Stimulated activated naive CD8-positive, alpha-beta T cell treated with anti-CD3 and anti-CD28 coated beads, Interleukin-15, Interleukin-2, amounts not matched to agents 100 ng/mL and 50 ng/mL, for 24 hours (primary cell): ENCODE data around the gene ANKRD49.

Experiments used
- H3K27ac Mint-ChIP-seq: one replicate; pipeline ENCODE4 v1.8.0; 2021; ENCODE audit warnings: mild to moderate bottlenecking, mixed read lengths
- H3K27me3 Mint-ChIP-seq: one replicate; pipeline ENCODE4 v1.8.0; 2021; ENCODE audit warnings: mixed read lengths
- H3K36me3 Mint-ChIP-seq: one replicate; pipeline ENCODE4 v1.8.0; 2021; ENCODE audit warnings: low read depth, mixed read lengths
- H3K4me1 Mint-ChIP-seq: one replicate; pipeline ENCODE4 v1.8.0; 2021; ENCODE audit warnings: low read depth, mixed read lengths
- H3K4me3 Mint-ChIP-seq: one replicate; pipeline ENCODE4 v1.8.0; 2021; ENCODE audit warnings: mild to moderate bottlenecking, mixed read lengths
- H3K9me3 Mint-ChIP-seq: one replicate; pipeline ENCODE4 v1.8.0; 2021; ENCODE audit warnings: mixed read lengths

The ANKRD49 gene

DNA sequence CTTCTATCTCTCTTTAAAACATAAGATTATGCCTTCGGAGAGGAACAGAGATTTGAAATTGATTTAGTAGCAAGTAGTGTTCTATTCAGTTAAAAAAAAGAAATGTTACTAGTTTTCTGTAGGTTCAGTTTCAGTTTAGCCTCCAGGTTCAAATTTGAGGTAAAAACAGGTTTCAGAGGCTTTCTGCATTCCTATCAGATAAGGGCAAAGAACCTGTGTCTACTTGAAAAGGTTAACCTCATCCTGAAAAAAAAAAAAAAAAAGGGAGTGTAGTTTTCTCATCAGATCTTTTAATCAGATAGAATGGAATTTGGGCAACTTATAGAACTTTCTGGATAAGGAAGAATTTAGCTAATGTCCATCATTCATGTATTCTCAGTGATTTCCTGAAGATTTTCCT lies 30.6 kb downstream of the ANKRD49 start:
- Mint-ChIP-seq H3K4me1 (no peaks in the 10 kb centered on the region), H3K27me3 (peaks cover 33% of the 10 kb centered on the region), H3K36me3 (no peaks in the 10 kb centered on the region), H3K4me3 (no peak overlapping the region), H3K27ac (no peak overlapping the region), H3K9me3 (no peaks in the 10 kb centered on the region)

DNA sequence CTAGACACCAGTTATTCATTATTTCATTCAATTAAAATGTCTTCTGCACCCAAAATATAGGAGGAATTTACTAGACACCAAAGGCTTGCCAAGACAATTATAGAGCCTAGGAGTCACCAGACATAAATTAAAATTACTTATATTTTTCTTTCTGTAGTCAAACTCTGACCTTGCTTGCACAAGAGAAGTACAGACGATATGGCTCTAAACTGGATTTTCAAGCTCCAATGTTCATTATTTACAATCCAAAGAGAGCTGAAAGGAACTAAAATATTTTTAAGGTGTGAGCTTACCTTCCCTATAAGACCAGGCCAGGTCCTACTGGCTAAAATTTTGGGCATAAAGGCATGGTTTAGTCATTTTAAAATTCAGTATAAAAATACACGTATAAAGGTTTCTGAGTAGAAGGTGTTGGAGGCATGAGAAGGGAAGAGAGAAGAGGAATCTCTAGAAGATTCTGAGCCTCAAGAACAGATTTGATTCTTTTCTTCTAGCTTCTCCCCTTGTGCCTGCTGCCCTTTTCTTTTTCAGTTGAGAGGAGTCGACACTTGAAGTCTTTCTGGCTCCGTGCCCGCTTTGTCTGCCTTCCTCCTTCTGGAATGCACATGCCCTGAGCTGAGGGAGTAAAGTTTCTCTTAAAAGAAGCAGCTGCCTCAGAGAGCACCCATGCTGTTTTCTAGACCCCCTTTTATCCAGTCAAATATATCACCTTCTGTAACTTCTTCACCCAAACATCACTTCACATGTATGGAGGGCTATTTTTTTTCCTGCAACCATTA lies 32.0 kb downstream of the ANKRD49 start:
- Mint-ChIP-seq H3K36me3 (no peaks in the 10 kb centered on the region), H3K9me3 (no peaks in the 10 kb centered on the region), H3K27me3 (peaks cover 40% of the 10 kb centered on the region), H3K4me3 (no peak overlapping the region), H3K4me1 (no peaks in the 10 kb centered on the region), H3K27ac (no peak overlapping the region)

DNA sequence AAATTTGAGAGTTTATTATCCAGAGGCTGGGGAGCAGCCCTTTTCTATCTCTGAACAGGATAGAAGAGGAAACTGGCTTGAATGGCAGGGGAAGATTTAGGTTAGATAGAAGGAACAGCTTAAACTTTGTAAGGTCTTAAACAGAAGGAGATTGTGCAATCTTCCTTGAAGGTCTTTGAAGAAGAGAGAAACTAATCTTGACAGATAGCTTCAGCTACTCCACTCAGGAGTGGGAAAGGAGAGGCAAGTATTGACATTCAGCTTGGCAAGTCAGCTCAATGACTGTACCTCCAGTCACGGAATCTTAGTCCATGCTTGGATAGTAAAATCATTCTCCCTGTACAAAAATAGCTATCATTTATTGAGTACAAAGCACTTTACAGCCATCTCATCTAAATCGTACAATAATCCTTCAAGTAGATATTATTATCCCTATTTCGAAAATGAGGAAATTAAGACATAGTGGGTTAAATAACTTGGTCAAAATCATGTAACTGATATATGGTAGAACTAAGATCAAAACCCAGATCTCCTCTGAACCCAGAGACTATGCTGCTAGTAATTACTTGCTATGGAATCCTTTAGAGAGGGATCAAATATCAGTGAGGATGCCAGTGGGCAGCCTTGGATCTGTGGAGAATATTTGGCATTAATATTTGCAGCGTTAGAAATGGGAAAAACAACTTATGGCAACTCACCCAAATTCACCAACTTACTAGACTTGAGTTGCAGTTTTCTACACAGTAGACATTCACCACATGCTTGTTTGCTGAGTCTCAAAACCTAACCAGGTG lies 33.1 kb downstream of the ANKRD49 start:
- Mint-ChIP-seq H3K27me3 (peaks cover 48% of the 10 kb centered on the region), H3K27ac (no peak overlapping the region), H3K36me3 (no peaks in the 10 kb centered on the region), H3K4me1 (no peaks in the 10 kb centered on the region), H3K4me3 (no peak overlapping the region), H3K9me3 (no peaks in the 10 kb centered on the region)

DNA sequence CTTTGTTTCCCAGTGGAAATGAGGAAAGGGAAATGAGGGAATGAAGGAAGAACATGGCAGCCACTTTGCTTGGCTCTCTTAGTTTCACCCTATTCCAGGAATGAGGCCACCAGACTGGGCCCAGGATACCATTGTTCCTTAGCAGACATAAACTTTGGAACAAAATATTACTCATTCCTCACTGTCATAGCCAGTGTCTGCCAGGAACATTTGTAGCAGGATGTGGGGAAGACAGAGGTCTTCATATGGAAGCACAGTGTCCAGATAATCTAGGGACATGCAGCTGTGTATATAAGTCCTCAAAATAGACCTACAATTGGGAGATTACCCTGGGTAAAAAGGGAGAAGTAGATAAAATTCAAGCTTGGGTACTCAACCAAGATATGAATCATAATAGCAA lies 34.8 kb downstream of the ANKRD49 start:
- Mint-ChIP-seq H3K27ac (no peak overlapping the region), H3K36me3 (no peaks in the 10 kb centered on the region), H3K4me1 (no peaks in the 10 kb centered on the region), H3K27me3 (peaks cover 51% of the 10 kb centered on the region), H3K9me3 (no peaks in the 10 kb centered on the region), H3K4me3 (no peak overlapping the region)

DNA sequence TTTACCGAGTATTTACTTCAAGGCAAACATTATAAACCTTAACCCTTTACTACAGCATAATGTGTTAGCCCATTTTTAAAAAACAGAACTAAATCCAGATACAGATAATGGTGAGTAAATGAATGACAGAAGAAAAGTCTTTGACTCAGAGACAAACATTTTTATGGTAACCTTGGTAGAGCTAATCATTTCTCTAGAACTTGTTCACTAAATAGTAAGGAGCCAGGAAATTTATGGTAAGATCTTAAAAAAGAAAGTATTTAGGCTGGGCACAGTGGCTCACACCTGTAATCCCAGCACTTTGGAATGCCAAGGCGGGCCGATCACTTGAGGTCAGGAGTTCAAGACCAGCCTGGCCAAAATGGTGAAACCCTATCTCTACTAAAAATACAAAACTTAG lies 38.4 kb downstream of the ANKRD49 start:
- no peaks in the 10 kb centered on the region for H3K9me3 Mint-ChIP-seq
- H3K36me3 Mint-ChIP-seq, result no peaks in the 10 kb centered on the region
- no peak overlapping the region for H3K4me3 Mint-ChIP-seq
- H3K27me3 Mint-ChIP-seq, result peaks cover 46% of the 10 kb centered on the region
- no peak overlapping the region for H3K27ac Mint-ChIP-seq
- no peaks in the 10 kb centered on the region for H3K4me1 Mint-ChIP-seq

DNA sequence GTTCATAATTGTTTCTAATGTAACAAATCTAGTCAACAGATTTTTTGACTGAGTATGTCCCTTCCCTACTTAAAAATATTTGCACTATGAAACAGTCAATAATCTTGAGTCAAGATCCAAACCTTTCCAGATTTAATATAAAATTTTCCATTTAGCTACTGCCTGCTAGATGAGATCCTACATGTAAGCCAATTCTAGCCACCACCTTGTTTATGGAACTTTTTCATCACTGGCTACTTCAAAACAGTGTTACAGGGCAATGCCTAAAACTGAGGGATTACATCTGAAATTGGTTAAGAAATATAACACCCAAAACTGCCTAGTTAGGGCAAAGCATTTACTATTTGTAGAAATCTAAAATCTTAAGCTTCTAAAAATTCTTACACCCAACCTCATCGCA lies 39.4 kb downstream of the ANKRD49 start:
- no peaks in the 10 kb centered on the region for H3K9me3 Mint-ChIP-seq
- H3K27ac Mint-ChIP-seq, result no peak overlapping the region
- no peak overlapping the region for H3K4me3 Mint-ChIP-seq
- no peaks in the 10 kb centered on the region for H3K4me1 Mint-ChIP-seq
- peaks cover 44% of the 10 kb centered on the region for H3K27me3 Mint-ChIP-seq
- no peaks in the 10 kb centered on the region for H3K36me3 Mint-ChIP-seq

DNA sequence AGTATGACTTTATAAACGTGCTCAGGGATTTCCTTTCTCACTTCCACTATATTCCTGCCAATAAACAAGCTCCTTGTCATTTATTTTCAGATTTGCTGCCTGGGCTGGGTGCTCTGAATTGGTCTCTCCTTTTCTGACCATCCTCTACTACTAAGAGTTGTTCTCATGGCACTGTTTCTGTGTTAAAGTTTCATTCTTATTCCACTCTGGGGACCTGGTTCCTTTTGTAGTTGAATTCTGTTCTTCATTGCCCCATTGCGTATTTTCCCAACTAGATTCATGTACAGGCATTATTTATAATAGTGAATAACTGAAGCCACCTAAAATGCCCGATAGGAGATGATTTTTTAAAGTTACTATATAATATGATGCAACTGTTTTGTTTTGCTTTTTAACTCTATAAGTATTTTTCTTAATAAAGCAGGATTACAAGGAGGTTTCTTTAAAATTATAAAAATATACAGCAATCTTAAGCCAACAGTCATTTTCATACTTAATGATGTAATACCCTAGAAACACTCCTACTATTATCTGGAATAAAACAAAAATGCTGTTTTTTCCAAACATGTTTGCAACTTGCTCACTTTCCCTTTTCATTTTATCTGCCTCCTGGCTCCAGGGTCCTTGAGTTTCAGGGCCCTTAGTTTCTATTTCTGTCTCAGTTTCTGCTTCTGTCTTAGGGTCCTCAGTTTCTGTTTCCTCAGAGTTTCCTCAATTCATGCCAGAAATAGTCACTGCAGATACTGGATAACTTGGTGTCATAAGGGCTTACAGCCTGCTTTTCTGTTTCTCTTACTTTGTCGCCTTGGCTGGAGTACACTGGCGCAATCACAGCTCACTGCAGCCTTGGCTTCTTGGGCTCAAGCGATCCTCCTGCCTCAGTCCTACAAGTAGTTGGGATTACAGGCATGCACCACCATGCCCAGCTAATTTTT lies 40.2 kb downstream of the ANKRD49 start:
- peaks cover 39% of the 10 kb centered on the region for H3K27me3 Mint-ChIP-seq
- no peaks in the 10 kb centered on the region for H3K4me1 Mint-ChIP-seq
- no peaks in the 10 kb centered on the region for H3K36me3 Mint-ChIP-seq
- H3K27ac Mint-ChIP-seq, result no peak overlapping the region
- H3K4me3 Mint-ChIP-seq, result no peak overlapping the region
- H3K9me3 Mint-ChIP-seq, result no peaks in the 10 kb centered on the region

DNA sequence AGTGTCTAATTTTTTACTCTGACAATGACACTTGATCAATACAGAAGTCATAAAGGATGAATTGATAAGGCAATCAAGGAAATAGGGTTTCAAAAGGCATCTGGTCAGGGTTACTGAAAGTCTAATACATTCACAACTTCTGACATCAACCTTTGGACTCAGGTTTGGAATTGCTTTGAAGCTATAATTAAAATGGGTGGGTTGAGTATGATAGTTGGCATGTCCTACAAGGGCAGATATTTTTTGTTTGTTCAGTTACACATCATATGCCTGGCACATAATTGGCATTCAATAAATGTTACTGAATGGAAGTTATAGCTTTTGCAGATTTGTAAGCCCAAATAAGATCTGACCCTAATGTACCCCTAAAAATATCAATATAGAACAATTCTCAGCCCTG lies 42.6 kb downstream of the ANKRD49 start:
- Mint-ChIP-seq H3K27me3 (peaks cover 29% of the 10 kb centered on the region), H3K36me3 (no peaks in the 10 kb centered on the region)

DNA sequence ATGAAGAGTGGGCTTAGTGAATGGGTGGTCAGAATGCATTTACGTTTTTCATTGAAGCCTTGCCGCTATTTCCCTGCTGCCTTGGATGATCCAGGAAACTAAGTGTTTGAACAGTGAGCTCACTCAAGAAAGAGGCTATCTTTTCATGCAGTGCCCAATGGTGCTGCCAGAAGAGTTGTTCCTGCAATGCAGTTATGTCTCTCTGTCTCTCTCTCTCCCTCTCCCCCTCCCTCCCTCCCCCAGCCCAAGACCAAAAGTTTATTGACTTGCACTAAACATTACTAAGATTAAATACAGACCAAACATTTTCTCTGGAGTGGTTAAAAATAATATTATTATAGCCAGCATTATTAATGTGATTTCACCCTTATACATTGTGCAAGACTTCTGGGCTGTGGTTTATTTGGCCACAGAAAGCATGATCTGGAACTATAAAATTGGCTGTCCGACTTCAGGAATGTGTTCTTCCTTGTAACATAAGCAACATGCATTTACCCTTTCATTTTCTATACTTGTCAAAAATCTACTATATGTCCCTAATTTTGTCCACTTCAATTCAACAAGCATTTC lies 43.3 kb downstream of the ANKRD49 start:
- Mint-ChIP-seq H3K27ac (no peak overlapping the region), H3K9me3 (no peaks in the 10 kb centered on the region), H3K4me1 (no peaks in the 10 kb centered on the region), H3K4me3 (no peak overlapping the region), H3K36me3 (no peaks in the 10 kb centered on the region), H3K27me3 (peaks cover 25% of the 10 kb centered on the region)

More for the DNA sequence above, 42.6 kb downstream of the ANKRD49 start:
- no peaks in the 10 kb centered on the region for H3K4me1 Mint-ChIP-seq
- H3K27ac Mint-ChIP-seq, result no peak overlapping the region
- H3K9me3 Mint-ChIP-seq, result no peaks in the 10 kb centered on the region
- no peak overlapping the region for H3K4me3 Mint-ChIP-seq

DNA sequence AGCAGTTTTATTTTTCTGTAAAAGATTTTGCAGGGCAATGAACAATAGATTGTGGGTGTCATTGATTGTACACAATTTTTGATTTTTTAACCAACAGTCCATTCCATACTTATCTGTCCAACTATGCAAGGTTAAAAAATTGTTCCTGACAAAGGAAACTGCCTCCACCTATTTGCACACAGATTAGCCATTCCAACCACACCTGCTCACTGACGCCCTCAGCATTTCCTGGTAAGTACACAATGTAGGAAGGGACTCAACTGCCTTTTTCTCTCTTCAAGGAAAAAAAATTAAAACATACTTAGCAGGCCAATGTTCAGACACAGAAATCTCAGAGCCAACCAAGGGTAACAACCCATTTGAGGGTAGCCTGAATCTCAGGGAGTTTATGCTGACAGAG lies 45.6 kb downstream of the ANKRD49 start:
- H3K27me3 Mint-ChIP-seq, result peaks cover 15% of the 10 kb centered on the region
- H3K36me3 Mint-ChIP-seq, result no peaks in the 10 kb centered on the region
- peaks cover 8% of the 10 kb centered on the region for H3K4me1 Mint-ChIP-seq
- H3K27ac Mint-ChIP-seq, result no peak overlapping the region
- no peaks in the 10 kb centered on the region for H3K9me3 Mint-ChIP-seq
- H3K4me3 Mint-ChIP-seq, result no peak overlapping the region

DNA sequence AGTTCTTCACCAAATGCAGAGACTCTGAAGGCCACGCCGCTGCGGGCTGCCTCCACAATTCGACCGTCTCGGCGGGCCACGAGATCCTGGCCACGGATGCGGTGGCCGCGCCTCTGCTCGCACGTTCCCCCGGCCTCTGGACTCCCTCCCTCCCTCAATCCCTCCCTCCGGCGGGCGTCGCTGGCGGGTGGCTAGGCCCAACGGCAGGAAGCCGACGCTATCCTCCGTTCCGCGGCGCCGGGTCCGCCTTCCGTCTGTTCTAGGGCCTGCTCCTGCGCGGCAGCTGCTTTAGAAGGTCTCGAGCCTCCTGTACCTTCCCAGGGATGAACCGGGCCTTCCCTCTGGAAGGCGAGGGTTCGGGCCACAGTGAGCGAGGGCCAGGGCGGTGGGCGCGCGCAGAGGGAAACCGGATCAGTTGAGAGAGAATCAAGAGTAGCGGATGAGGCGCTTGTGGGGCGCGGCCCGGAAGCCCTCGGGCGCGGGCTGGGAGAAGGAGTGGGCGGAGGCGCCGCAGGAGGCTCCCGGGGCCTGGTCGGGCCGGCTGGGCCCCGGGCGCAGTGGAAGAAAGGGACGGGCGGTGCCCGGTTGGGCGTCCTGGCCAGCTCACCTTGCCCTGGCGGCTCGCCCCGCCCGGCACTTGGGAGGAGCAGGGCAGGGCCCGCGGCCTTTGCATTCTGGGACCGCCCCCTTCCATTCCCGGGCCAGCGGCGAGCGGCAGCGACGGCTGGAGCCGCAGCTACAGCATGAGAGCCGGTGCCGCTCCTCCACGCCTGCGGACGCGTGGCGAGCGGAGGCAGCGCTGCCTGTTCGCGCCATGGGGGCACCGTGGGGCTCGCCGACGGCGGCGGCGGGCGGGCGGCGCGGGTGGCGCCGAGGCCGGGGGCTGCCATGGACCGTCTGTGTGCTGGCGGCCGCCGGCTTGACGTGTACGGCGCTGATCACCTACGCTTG lies 50.2 kb downstream of the ANKRD49 start, which contains the start of gene FUT4:
Gene FUT4 (plus strand): TSS at position 227 of the 951 bp plus-strand sequence. CDS start 213 bp downstream, at position 440.
- peak within 1 kb of the TSS; percentile 96 for H3K4me3 Mint-ChIP-seq
- peaks cover 4% of the 10 kb centered on the region for H3K36me3 Mint-ChIP-seq
- peak within 1 kb of the TSS; percentile 97 for H3K27ac Mint-ChIP-seq
- no peaks in the 10 kb centered on the region for H3K27me3 Mint-ChIP-seq
- H3K9me3 Mint-ChIP-seq, result no peaks in the 10 kb centered on the region
- H3K4me1 Mint-ChIP-seq, result peaks cover 35% of the 10 kb centered on the region

DNA sequence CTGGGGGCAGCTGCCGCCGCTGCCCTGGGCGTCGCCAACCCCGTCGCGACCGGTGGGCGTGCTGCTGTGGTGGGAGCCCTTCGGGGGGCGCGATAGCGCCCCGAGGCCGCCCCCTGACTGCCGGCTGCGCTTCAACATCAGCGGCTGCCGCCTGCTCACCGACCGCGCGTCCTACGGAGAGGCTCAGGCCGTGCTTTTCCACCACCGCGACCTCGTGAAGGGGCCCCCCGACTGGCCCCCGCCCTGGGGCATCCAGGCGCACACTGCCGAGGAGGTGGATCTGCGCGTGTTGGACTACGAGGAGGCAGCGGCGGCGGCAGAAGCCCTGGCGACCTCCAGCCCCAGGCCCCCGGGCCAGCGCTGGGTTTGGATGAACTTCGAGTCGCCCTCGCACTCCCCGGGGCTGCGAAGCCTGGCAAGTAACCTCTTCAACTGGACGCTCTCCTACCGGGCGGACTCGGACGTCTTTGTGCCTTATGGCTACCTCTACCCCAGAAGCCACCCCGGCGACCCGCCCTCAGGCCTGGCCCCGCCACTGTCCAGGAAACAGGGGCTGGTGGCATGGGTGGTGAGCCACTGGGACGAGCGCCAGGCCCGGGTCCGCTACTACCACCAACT lies 51.0 kb downstream of the ANKRD49 start:
- Mint-ChIP-seq H3K27me3 (no peaks in the 10 kb centered on the region), H3K4me1 (peaks cover 35% of the 10 kb centered on the region), H3K36me3 (peaks cover 4% of the 10 kb centered on the region), H3K4me3 (peak overlapping the region; percentile 78), H3K9me3 (no peaks in the 10 kb centered on the region), H3K27ac (peak overlapping the region; percentile 6)
